SJCRH30 (cell line): ENCODE measurements around the gene LTBP4. TPM values are rescaled to one million over a fixed set of nuclear protein-coding genes. Genes with fewer than 3 reads are reported as not detected.

Source experiments
- DNase-seq, 2 experiments: peaks; one replicate each; pipeline ENCODE4 v3.0.0-alpha.2; 2015 to 2020
- H3K27ac ChIP-seq: fragments of 250-450 bp; sonication (Bioruptor Pico); 2 replicates; pipeline ENCODE4 v1.5.1; 2020; ENCODE audit warnings: mild to moderate bottlenecking, moderate library complexity
- H3K27me3 ChIP-seq: fragments of 250-450 bp; sonication (Bioruptor Pico); 2 replicates; pipeline ENCODE4 v1.5.1; 2020; ENCODE audit warnings: mild to moderate bottlenecking, moderate library complexity
- H3K36me3 ChIP-seq: fragments of 250-450 bp; sonication (Bioruptor Pico); 2 replicates; pipeline ENCODE4 v1.5.1; 2020; ENCODE audit warnings: mild to moderate bottlenecking, moderate library complexity
- H3K4me1 ChIP-seq: fragments of 250-450 bp; sonication (Bioruptor Pico); 2 replicates; pipeline ENCODE4 v1.5.1; 2020; ENCODE audit warnings: mild to moderate bottlenecking, moderate library complexity
- H3K4me3 ChIP-seq: fragments of 250-450 bp; sonication (Bioruptor Pico); 2 replicates; pipeline ENCODE4 v1.5.1; 2020; ENCODE audit warnings: mild to moderate bottlenecking, moderate library complexity
- H3K9me3 ChIP-seq: fragments of 250-450 bp; sonication (Bioruptor Pico); replicated peaks from 2 replicates; pipeline ENCODE4 v1.5.1; 2020; ENCODE audit warnings: mild to moderate bottlenecking, moderate library complexity
- total RNA-seq: library from RNA; depleted of rRNA; stranded (reverse); fragments of >200 nt; shearing (Covaris generic); gene quantifications from 2 replicates; pipeline ENCODE4 v1.2.3, GENCODE V29; 2014

LTBP4 gene
- total RNA-seq, 1 experiment from 2014 or later: 5.6 TPM

DNA sequence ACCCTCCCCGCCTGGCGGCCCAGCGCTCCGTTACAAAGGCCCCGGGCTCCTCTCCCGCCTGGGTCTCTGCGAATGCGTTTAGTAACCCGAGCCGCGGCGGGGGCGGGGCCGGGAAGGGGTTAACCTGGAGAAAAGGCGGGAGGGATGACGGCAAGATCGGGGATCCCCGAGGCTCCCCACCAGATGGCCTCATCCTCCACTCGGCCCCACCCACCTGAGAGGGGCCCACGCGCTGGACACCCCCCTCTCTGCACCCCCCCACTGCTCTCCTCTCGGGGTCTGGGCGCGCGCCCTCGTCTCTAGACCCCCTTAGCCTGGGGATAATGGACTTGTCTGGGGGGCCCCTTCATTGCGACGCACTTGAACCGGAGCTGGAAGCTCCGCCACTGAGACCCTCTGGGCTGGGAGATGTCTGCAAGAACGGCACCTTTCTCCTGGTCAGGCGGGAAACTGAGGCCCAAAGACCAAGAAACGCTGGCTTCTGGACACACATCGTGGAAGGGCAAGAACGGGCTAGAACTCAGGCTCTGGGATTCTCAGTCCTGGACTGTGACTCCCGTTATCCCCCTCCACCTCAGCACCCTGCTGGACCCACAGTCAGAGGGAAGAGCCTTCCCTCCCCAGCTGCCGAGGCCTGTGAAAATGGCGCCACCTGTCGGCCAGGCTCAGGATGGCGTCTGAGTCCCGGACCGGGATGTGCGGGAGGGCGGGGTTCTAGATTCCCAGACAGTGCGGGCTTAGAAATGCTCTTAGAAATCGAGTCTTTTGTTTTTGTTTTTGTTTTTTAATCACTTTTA is 2.9 kb upstream of the LTBP4 start:
- Histone ChIP-seq H3K27ac (peak overlapping the region; percentile 92), H3K4me1 (peaks cover 30% of the 10 kb centered on the region), H3K27me3 (no peaks in the 10 kb centered on the region; the same call in 1 of the 2 replicates), H3K4me3 (peak overlapping the region; percentile 63), H3K9me3 (no peaks in the 10 kb centered on the region), H3K36me3 (no peaks in the 10 kb centered on the region)
- peak; percentile 94 to 98 for DNase-seq

DNA sequence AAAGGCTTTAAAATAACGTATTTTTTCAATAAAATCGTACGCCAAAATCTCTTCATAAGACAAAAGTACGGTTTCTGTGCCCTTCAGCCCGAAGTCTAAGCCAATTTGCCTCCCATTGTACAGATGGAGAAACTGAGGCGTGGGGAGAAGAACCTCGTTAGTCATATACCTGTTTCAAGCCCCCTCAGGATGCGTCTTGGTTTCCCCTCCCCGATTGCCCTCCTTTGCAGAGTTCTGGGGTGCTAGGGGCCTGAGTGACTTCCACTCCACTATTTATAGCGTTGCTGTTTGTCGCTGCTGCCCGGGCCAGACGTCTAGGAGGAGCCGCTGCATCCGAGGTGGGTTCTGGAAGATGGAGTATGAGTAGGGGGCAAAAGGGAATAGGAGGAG is 2.3 kb upstream of the LTBP4 start:
- no peak overlapping the region for H3K4me3 ChIP-seq
- no peaks in the 10 kb centered on the region; the same call in 1 of the 2 replicates for H3K27me3 ChIP-seq
- peaks cover 31% of the 10 kb centered on the region for H3K4me1 ChIP-seq
- H3K36me3 ChIP-seq: no peaks in the 10 kb centered on the region
- H3K27ac ChIP-seq: no peak overlapping the region
- no peaks in the 10 kb centered on the region for H3K9me3 ChIP-seq
- DNase-seq: no peak

DNA sequence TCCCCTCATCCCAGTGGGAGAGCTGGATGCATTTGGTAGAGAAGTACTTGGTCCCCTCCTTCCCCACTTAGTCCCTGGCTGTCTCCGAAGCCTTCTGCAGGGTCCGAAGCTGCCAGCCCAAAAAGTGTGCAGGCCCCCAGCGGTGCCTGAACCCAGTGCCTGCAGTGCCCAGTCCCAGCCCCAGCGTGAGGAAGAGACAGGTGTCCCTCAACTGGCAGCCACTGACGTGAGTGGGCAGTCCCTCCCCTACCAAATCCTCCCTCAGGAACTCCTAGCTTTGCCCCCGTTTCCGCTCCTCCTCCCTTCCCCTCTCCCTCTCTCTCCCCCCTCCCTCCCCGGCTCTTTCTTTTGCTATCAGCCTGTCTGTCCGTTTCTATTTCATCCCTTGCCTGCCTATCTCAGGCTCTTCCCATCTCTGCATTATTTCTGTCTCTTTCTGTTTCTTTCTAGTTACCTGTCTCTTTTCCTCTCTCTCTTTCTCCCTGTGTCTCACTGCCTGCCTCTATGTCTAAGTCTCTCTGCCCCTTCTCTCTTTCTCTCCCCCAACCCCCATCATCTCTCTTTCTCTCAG is 1.8 kb upstream of the LTBP4 start:
- Histone ChIP-seq H3K27me3 (no peaks in the 10 kb centered on the region; the same call in 1 of the 2 replicates), H3K36me3 (no peaks in the 10 kb centered on the region), H3K4me3 (peak overlapping the region; percentile 3; the same call in 1 of the 2 replicates), H3K27ac (no peak overlapping the region), H3K4me1 (peaks cover 31% of the 10 kb centered on the region), H3K9me3 (no peaks in the 10 kb centered on the region)
- DNase-seq: peak; percentile 52 to 66

DNA sequence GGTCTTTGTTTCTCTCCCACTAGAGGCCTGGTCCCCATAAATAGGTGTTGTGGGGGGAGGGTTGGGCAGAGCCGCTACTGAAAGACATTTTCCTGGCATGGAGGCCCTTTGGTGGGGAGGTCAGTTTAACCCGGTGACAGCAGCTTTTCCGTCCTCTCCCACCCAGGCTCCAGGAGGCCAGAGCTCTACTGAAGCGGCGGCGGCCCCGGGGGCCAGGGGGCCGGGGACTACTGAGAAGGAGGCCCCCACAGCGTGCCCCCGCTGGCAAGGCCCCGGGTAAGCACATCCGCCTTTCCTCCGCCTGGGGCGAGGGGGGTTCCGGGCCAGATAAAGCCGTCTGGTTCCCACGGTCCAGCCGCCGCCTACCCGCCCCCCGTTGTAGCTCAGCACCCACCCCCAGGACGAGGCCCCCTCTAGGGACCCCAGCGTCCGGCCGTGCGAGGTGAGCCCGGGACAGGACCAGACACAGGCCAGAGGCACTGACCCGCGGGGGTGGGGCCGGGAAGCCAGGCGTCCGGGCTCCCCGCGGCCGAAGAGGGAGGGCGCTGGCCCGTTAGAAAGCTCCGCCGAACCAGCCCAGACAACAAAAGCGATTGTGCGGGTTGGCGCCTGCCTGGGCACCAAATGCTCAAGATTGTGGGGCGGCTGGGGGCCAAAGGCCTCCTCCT is 1.1 kb upstream of the LTBP4 start:
- Histone ChIP-seq H3K4me1 (peaks cover 28% of the 10 kb centered on the region), H3K36me3 (no peaks in the 10 kb centered on the region), H3K9me3 (no peaks in the 10 kb centered on the region), H3K4me3 (peak overlapping the region; percentile 3; the same call in 1 of the 2 replicates), H3K27ac (no peak overlapping the region), H3K27me3 (no peaks in the 10 kb centered on the region; the same call in 1 of the 2 replicates)
- DNase-seq: no peak

DNA sequence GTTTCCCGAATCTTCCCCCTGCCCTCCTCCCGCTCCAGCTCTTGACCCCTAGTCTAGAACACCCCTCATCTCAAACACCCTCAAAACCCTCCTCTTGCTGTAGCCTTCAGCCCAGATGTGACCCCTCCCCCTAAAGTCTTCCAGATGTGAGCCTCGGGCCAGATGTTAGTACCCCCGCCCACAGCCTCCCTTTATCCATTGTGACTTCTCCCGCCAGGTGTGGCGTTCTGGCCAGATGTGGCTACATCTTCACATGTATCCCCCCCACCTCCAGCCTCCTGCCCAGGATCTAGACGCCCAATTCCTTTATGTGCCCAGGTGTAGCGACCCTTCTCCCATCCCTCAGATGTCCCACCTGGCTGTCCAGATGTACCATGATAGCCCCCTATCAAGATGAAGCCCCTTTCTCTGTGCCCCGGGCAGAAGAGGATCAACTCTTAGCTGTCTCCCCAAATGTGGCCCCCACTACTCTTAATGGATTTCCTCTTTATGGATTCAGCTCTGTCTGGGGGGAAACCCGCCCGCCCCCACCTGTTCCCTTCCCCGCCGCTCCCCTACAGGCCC is 517 bp upstream of the LTBP4 start:
- no peak for DNase-seq
- Histone ChIP-seq H3K4me3 (peak overlapping the region; percentile 52), H3K4me1 (peaks cover 28% of the 10 kb centered on the region), H3K9me3 (no peaks in the 10 kb centered on the region), H3K36me3 (no peaks in the 10 kb centered on the region), H3K27me3 (no peaks in the 10 kb centered on the region; the same call in 1 of the 2 replicates), H3K27ac (no peak overlapping the region)

DNA sequence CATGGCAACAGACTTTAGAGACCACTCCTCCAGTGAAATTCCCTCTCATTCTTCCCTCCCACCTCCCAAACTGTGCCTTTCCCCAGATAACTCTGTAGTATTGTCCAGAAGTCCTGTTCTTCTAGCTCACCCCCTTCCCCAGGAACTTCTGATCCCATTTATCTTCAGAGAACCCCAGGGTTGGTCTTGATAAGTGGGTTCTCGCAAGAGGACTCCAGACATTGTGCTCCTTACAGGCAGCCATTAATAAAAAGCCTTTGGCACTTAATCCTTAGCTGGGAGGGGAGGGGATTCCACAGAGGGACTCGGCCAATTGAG is 1.9 kb downstream of the LTBP4 start:
- DNase-seq: no peak
- H3K27me3 ChIP-seq: no peaks in the 10 kb centered on the region; the same call in 1 of the 2 replicates
- no peaks in the 10 kb centered on the region for H3K9me3 ChIP-seq
- H3K4me3 ChIP-seq: peak overlapping the region; percentile 43; the same call in 1 of the 2 replicates
- H3K27ac ChIP-seq: peak overlapping the region; percentile 31
- H3K36me3 ChIP-seq: no peaks in the 10 kb centered on the region
- H3K4me1 ChIP-seq: peaks cover 29% of the 10 kb centered on the region

DNA sequence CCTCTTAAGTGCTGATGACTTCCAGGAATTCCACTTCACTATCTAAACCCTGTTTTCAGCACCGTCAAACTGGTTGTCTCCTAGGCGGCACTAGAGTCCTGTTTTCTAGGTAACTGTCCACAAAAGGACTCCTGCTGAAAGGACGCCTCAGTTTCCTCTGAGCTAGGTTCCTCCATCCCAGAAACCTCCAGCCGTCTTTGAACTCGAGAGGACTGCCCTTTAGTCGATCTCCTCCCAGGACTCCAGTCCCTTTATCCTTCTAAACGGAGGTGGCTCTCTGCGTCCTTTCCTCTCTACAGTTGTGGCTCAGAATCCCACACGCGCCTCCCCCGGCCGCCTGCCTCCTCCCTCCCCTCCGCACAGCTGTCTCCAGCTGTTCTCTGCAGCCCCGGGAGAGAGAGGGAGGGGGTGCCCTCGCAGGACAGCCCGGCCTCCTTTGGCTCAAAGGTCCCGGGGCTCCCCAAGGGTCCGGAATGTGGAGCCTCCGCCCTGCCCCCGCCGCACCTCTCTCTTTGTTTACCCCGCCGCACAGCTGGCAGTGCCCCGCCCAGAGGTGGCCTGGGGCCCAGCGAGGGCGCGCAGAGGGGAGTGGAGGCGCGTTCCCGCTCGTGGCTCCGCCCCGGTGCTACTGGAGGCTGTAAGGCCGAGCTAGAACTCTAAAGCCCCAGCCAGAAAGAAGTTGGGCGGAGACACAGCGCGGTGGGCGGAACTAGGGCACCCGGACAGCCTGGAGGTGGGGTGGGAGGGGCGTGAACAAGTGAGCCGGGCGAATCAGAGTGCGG is 2.4 kb downstream of the LTBP4 start:
- Histone ChIP-seq H3K27ac (peak overlapping the region; percentile 31), H3K36me3 (no peaks in the 10 kb centered on the region), H3K9me3 (no peaks in the 10 kb centered on the region), H3K4me1 (peaks cover 29% of the 10 kb centered on the region), H3K4me3 (peak overlapping the region; percentile 43), H3K27me3 (no peaks in the 10 kb centered on the region; the same call in 1 of the 2 replicates)
- DNase-seq: peak; percentile 99 to 100

DNA sequence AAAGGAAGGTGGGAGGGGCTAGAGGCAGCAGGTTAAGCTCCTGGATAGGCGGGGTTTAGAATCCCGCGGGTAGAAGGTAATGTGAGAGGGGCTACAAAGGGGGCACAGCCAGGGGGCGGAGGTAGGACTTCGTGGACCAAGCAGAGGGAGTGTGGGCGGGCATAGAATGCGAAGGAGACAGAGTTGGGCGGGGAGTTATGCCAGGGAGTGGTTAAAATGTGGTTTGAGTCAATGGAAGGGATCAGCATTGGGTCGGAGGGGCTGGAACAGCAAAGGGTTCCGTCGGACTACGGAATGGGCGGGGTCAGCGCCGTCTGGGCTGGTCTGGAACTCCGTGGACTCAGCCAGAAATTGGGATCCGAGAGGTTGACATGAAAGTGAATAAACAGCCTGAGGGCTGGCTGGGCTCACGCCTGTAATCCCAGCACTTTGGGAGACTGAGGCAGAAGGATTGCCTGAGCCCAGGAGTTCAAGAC is 3.0 kb downstream of the LTBP4 start:
- no peaks in the 10 kb centered on the region; the same call in 1 of the 2 replicates for H3K27me3 ChIP-seq
- H3K4me1 ChIP-seq: peaks cover 29% of the 10 kb centered on the region
- no peak overlapping the region for H3K27ac ChIP-seq
- H3K9me3 ChIP-seq: no peaks in the 10 kb centered on the region
- H3K4me3 ChIP-seq: no peak overlapping the region
- no peaks in the 10 kb centered on the region for H3K36me3 ChIP-seq
- no peak for DNase-seq

DNA sequence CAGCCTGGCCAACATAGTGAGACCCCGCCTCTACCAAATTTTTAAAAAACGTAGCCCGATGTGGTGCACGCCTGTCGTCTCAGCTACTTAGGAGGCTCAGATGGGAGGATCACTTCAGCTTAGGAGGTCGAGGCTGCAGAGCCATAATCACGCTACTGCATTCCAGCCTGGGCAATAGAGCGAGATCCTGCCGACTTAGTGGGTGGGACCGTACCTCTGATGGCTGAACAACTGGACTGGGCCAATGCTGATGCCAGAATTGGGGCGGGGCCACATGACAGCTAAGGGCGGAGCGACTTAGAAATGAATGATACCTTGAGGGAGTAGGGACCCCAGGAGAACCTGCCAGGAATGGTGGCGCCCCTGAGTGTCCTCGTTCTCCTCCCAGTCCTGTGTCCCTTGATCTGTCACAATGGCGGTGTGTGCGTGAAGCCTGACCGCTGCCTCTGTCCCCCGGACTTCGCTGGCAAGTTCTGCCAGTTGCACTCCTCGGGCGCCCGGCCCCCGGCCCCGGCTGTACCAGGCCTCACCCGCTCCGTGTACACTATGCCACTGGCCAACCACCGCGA is 3.6 kb downstream of the LTBP4 start:
- H3K36me3 ChIP-seq: no peaks in the 10 kb centered on the region
- peaks cover 27% of the 10 kb centered on the region for H3K4me1 ChIP-seq
- no peaks in the 10 kb centered on the region; the same call in 1 of the 2 replicates for H3K27me3 ChIP-seq
- H3K9me3 ChIP-seq: no peaks in the 10 kb centered on the region
- H3K27ac ChIP-seq: no peak overlapping the region
- no peak for DNase-seq
- H3K4me3 ChIP-seq: peak overlapping the region; percentile 51

DNA sequence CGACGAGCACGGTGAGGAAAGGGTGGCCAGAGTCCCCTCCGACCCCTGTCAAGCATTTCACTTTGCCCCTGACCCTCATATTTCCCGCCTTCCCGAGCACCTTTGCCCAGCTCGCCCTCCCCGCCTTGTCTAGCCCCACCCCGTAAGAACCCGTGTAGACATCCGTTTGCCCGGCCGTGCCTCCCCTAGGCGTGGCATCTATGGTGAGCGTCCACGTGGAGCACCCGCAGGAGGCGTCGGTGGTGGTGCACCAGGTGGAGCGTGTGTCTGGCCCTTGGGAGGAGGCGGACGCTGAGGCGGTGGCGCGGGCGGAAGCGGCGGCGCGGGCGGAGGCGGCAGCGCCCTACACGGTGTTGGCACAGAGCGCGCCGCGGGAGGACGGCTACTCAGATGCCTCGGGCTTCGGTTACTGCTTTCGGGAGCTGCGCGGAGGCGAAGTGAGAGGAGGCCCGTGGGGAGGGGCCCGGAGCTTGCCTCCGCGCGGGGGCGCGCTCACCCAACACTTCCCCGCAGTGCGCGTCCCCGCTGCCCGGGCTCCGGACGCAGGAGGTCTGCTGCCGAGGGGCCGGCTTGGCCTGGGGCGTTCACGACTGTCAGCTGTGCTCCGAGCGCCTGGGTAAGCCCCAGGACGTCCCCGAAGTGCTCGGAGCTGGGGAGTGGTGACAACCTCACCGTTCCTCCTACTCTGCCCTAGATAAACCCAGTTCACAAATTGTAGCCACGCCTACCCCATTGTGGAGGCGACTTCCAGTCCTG is 4.2 kb downstream of the LTBP4 start:
- peak; percentile 78 to 80 for DNase-seq
- Histone ChIP-seq H3K36me3 (no peaks in the 10 kb centered on the region), H3K27ac (no peak overlapping the region), H3K4me1 (peaks cover 25% of the 10 kb centered on the region), H3K27me3 (no peaks in the 10 kb centered on the region; the same call in 1 of the 2 replicates), H3K9me3 (no peaks in the 10 kb centered on the region), H3K4me3 (peak overlapping the region; percentile 51)

DNA sequence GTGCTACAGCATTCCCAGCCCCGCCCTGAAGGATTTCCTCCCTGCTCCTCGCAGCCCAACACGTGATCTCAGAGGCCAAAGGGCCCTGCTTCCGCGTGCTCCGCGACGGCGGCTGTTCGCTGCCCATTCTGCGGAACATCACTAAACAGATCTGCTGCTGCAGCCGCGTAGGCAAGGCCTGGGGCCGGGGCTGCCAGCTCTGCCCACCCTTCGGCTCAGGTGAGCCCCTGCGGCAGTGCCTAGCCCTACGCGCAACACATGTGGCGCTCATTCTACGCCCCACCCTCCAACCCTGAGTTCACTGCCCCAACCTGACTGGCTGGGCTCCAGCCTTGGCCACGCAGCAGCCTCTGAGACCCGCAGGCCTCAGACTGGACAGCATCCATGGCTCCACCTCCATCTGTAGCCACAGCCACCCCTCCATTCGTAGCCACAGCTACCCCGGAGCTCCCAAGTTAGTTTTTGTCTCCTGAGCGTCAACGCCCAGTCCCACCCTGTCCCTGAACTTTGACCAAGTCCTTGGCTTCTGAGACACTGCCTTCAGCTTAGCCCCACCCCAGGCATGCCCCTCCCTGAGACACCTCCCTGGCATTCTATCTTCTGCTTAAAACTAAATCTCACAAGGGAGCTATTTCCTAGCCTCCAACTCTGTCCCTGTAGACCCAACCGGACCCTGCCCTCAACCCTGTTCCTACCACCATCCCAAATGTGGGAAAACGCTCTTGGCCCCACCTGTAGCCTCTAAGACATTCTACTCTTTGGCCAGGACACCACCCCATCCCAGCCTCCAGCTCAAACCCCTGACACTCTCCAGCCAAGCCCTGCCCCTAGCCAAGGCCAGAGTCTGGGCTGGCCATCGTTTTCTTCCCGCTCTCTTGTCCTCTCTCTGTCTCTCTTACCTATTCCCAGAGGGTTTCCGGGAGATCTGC is 6.4 kb downstream of the LTBP4 start:
- Histone ChIP-seq H3K9me3 (no peaks in the 10 kb centered on the region), H3K4me3 (no peak overlapping the region), H3K27ac (no peak overlapping the region), H3K4me1 (peaks cover 13% of the 10 kb centered on the region), H3K27me3 (no peaks in the 10 kb centered on the region), H3K36me3 (no peaks in the 10 kb centered on the region)
- DNase-seq: no peak

DNA sequence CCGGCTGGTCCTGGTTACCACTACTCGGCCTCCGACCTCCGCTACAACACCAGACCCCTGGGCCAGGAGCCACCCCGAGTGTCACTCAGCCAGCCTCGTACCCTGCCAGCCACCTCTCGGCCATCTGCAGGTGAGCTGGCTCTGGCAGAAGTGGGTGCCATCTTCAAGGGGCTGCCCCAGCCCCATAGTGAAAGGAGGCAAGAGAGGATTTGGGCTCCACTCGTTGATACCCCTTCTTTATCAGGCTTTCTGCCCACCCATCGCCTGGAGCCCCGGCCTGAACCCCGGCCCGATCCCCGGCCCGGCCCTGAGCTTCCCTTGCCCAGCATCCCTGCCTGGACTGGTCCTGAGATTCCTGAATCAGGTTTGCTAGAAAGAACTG is 7.1 kb downstream of the LTBP4 start:
- Histone ChIP-seq H3K27me3 (no peaks in the 10 kb centered on the region), H3K4me3 (no peak overlapping the region), H3K4me1 (peaks cover 6% of the 10 kb centered on the region), H3K27ac (no peak overlapping the region), H3K9me3 (no peaks in the 10 kb centered on the region), H3K36me3 (no peaks in the 10 kb centered on the region)
- no peak for DNase-seq
